Esophagus muscularis mucosa (tissue), 4 donors: ENCODE data around the gene CEACAM1.

ENCODE experiments used
- CTCF ChIP-seq, 3 experiments: fragments of 200-600 bp in 2 of 3; fragments of 450-650 bp in 1 of 3; sonication (generic) in 2 of 3; IDR thresholded peaks; one replicate each; pipeline ENCODE4 v1.5.1; 2017 to 2019; ENCODE audit warnings: antibody characterized with exemption in 3 of 3, mild to moderate bottlenecking in 2 of 3, moderate library complexity in 1 of 3
- EP300 ChIP-seq: sonication (generic); formaldehyde crosslinking; IDR thresholded peaks from one replicate; pipeline ENCODE4 v1.6.1; 2017; ENCODE audit warnings: antibody characterized with exemption
- POLR2A ChIP-seq: fragments of 450-650 bp; IDR thresholded peaks from one replicate; pipeline ENCODE4 v1.6.1; 2017; ENCODE audit warnings: antibody characterized with exemption, moderate library complexity, mild to moderate bottlenecking, low read depth

GRCh38 chr19:42478765-42479311 lies 49.4 kb downstream of the CEACAM1 start:
- no peak for TF ChIP-seq POLR2A
- TF ChIP-seq CTCF (IDR thresholded peaks at IDR 0.05), result no peak
- TF ChIP-seq EP300, result no peak
